ENCODE measurements around the gene SPOP.

SPOP gene

GRCh38 chr17:49616601-49617131 lies 61.2 kb downstream of the SPOP start:
- DNase-seq (ENCODE audit: low read depth, low spot score) = no peak

GRCh38 chr17:49616086-49616485 lies 61.8 kb downstream of the SPOP start:
- no peak for DNase-seq (ENCODE audit: low read depth, low spot score)

- no peak for DNase-seq (ENCODE audit: low read depth, low spot score)
Observed at GRCh38 chr17:49613182-49613800, 64.6 kb downstream of the SPOP start.

GRCh38 chr17:49612726-49613125 lies 65.2 kb downstream of the SPOP start:
- DNase-seq (ENCODE audit: low read depth, low spot score) = no peak

GRCh38 chr17:49610883-49611584 lies 66.9 kb downstream of the SPOP start:
- DNase-seq (ENCODE audit: low read depth, low spot score) = no peak

- no peak for DNase-seq (ENCODE audit: low read depth, low spot score)
Observed at GRCh38 chr17:49604314-49604869, 73.5 kb downstream of the SPOP start.

- no peak for DNase-seq (ENCODE audit: low read depth, low spot score)
Observed at GRCh38 chr17:49603720-49604119, 74.2 kb downstream of the SPOP start.

- no peak for DNase-seq (ENCODE audit: low read depth, low spot score)
Observed at GRCh38 chr17:49603238-49603637, 74.7 kb downstream of the SPOP start.

- DNase-seq (ENCODE audit: low read depth, low spot score) = no peak
Observed at GRCh38 chr17:49602783-49603182, 75.1 kb downstream of the SPOP start.

GRCh38 chr17:49600949-49601348 lies 76.9 kb downstream of the SPOP start:
- no peak for DNase-seq (ENCODE audit: low read depth, low spot score)

GRCh38 chr17:49598918-49599317 lies 79.0 kb downstream of the SPOP start:
- DNase-seq (ENCODE audit: low read depth, low spot score) = no peak

GRCh38 chr17:49597928-49598655 lies 79.8 kb downstream of the SPOP start:
- no peak for DNase-seq (ENCODE audit: low read depth, low spot score)

GRCh38 chr17:49597436-49597835 lies 80.5 kb downstream of the SPOP start:
- no peak for DNase-seq (ENCODE audit: low read depth, low spot score)

GRCh38 chr17:49596613-49597244 lies 81.2 kb downstream of the SPOP start:
- DNase-seq (ENCODE audit: low read depth, low spot score) = no peak

- DNase-seq (ENCODE audit: low read depth, low spot score) = no peak
Observed at GRCh38 chr17:49595980-49596379, 81.9 kb downstream of the SPOP start.

- no peak for DNase-seq (ENCODE audit: low read depth, low spot score)
Observed at GRCh38 chr17:49595328-49595727, 82.6 kb downstream of the SPOP start.

- no peak for DNase-seq (ENCODE audit: low read depth, low spot score)
Observed at GRCh38 chr17:49592263-49592662, 85.6 kb downstream of the SPOP start.

- no peak for DNase-seq (ENCODE audit: low read depth, low spot score)
Observed at GRCh38 chr17:49590874-49591273, 87.0 kb downstream of the SPOP start.

- no peak for DNase-seq (ENCODE audit: low read depth, low spot score)
Observed at GRCh38 chr17:49589577-49589927, 88.3 kb downstream of the SPOP start.

GRCh38 chr17:49588726-49589576 lies 88.9 kb downstream of the SPOP start:
- no peak for DNase-seq (ENCODE audit: low read depth, low spot score)

GRCh38 chr17:49588312-49588711 lies 89.6 kb downstream of the SPOP start:
- no peak for DNase-seq (ENCODE audit: low read depth, low spot score)

All from activated CD4-positive, CD25-positive, alpha-beta regulatory T cell treated with anti-CD3 and anti-CD28 coated beads, Interleukin-2, amount 50 U/mL, for 16 hours (primary cell).